ENCODE data around the gene MRPL37. TPM values are rescaled to one million over a fixed set of nuclear protein-coding genes. Genes with fewer than 3 reads are reported as not detected.
A peak's percentile ranks its signal among the peaks of the same experiment; 100 is the strongest.

MRPL37 gene
- total and polyA plus RNA-seq, 12 donors: 24.9 to 174 (median 107) TPM

- 82 to 89% (median 86%) methylated on average over 11 to 12 of the region's 12 CpGs for WGBS, 4 donors
- H3K27me3 ChIP-seq: no peaks in the 10 kb centered on the region
- peaks cover 29 to 55% of the 10 kb centered on the region in 2 donors for H3K4me1 ChIP-seq (replicated peaks in 1 of 2)
- no peak for TF ChIP-seq CTCF (IDR thresholded peaks at IDR 0.05)
- TF ChIP-seq POLR2A (IDR thresholded peaks at IDR 0.05): no peak
- peak overlapping the region; percentile 72 to 91 (median 90) for H3K27ac ChIP-seq
- no peaks in the 10 kb centered on the region for H3K9me3 ChIP-seq (replicated peaks in 1 of 3)
- H3K36me3 ChIP-seq (replicated peaks in 1 of 2): peaks cover 0 to 26% of the 10 kb centered on the region in 2 donors
- no peak overlapping the region for H3K4me3 ChIP-seq
- intact Hi-C loops (cut with DNase I): loop anchor here in 1 of 2 donors (5.0 kb wide), 1 partner anchor 266 kb away; no protein-coding TSS in a partner anchor
- no peak for DNase-seq
Measured at GRCh38 chr1:54221113-54221834, 21.3 kb downstream of the MRPL37 start.

GRCh38 chr1:54221867-54222484 is 22.0 kb downstream of the MRPL37 start:
- intact Hi-C loops (cut with DNase I): loop anchor here in 1 of 2 donors (5.0 kb wide), 1 partner anchor 265 kb away; no protein-coding TSS in a partner anchor
- peaks cover 0 to 19% of the 10 kb centered on the region in 2 donors for H3K36me3 ChIP-seq (replicated peaks in 1 of 2)
- WGBS, 4 donors: 91 to 99% (median 96%) methylated on average over 6 to 7 of the region's 7 CpGs
- H3K9me3 ChIP-seq (replicated peaks in 1 of 3): no peaks in the 10 kb centered on the region
- no peak for DNase-seq
- peaks cover 29 to 55% of the 10 kb centered on the region in 2 donors for H3K4me1 ChIP-seq (replicated peaks in 1 of 2)
- TF ChIP-seq CTCF (IDR thresholded peaks at IDR 0.05) (no peak), POLR2A (IDR thresholded peaks at IDR 0.05) (no peak)
- H3K27ac ChIP-seq: peak overlapping the region in 3 of 5 donors; percentile 35 to 91 (median 90)
- no peaks in the 10 kb centered on the region for H3K27me3 ChIP-seq
- no peak overlapping the region for H3K4me3 ChIP-seq

- no peaks in the 10 kb centered on the region for H3K9me3 ChIP-seq (replicated peaks in 1 of 3)
- no peak for DNase-seq
- peaks cover 0 to 11% of the 10 kb centered on the region in 2 donors for H3K36me3 ChIP-seq (replicated peaks in 1 of 2)
- H3K27ac ChIP-seq: peak overlapping the region in 3 of 5 donors; percentile 27 to 91 (median 35)
- no peak for TF ChIP-seq CTCF (IDR thresholded peaks at IDR 0.05)
- TF ChIP-seq POLR2A (IDR thresholded peaks at IDR 0.05): no peak
- no peak overlapping the region for H3K4me3 ChIP-seq
- intact Hi-C loops (cut with DNase I): loop anchor here in 1 of 2 donors (5.0 kb wide), 1 partner anchor 265 kb away; no protein-coding TSS in a partner anchor
- 58 to 76% (median 66%) methylated on average over 4 to 6 of the region's 6 CpGs for WGBS, 4 donors
- peaks cover 36 to 62% of the 10 kb centered on the region in 2 donors for H3K4me1 ChIP-seq (replicated peaks in 1 of 2)
- no peaks in the 10 kb centered on the region for H3K27me3 ChIP-seq
Measured at GRCh38 chr1:54222711-54223110, 22.7 kb downstream of the MRPL37 start.

Measured in adrenal gland (tissue), 12 donors.